Measurements from ENCODE around the gene TLR10.

The TLR10 gene

GRCh38 chr4:38804654-38805295 lies 22.0 kb upstream of the TLR10 start, which contains the start of gene TLR1:
Gene TLR1, minus strand, starts transcription at chr4:38804791. Its CDS starts 5,960 bp downstream, at chr4:38798831.
- no peaks in the 10 kb centered on the region for H3K36me3 ChIP-seq
- no peaks in the 10 kb centered on the region for H3K27me3 ChIP-seq (ENCODE audit: insufficient read depth, low read depth, severe bottlenecking)
- H3K27ac ChIP-seq: no peak within 1 kb of the TSS
- H3K9me3 ChIP-seq (ENCODE audit: severe bottlenecking): peaks cover 5% of the 10 kb centered on the region
- DNase-seq: no peak
- H3K4me3 ChIP-seq (ENCODE audit: low read depth, low read length): no peak within 1 kb of the TSS
- TF ChIP-seq CTCF (IDR thresholded peaks at IDR 0.05; ENCODE audit: low read depth, low read length): 0 out of 2 replicates have a peak, but pooled peaks have one; percentile 1

GRCh38 chr4:38803833-38804653 lies 21.3 kb upstream of the TLR10 start:
- H3K36me3 ChIP-seq: no peaks in the 10 kb centered on the region
- H3K4me3 ChIP-seq (ENCODE audit: low read depth, low read length): no peak overlapping the region
- no peak for DNase-seq
- H3K27me3 ChIP-seq (ENCODE audit: insufficient read depth, low read depth, severe bottlenecking): no peaks in the 10 kb centered on the region
- H3K9me3 ChIP-seq (ENCODE audit: severe bottlenecking): peaks cover 5% of the 10 kb centered on the region
- no peak for TF ChIP-seq CTCF (IDR thresholded peaks at IDR 0.05; ENCODE audit: low read depth, low read length)
- no peak overlapping the region for H3K27ac ChIP-seq

- H3K9me3 ChIP-seq (ENCODE audit: severe bottlenecking): peaks cover 5% of the 10 kb centered on the region
- H3K36me3 ChIP-seq: no peaks in the 10 kb centered on the region
- no peak overlapping the region for H3K4me3 ChIP-seq (ENCODE audit: low read depth, low read length)
- no peak for TF ChIP-seq CTCF (IDR thresholded peaks at IDR 0.05; ENCODE audit: low read depth, low read length)
- DNase-seq: no peak
- H3K27me3 ChIP-seq (ENCODE audit: insufficient read depth, low read depth, severe bottlenecking): no peaks in the 10 kb centered on the region
- H3K27ac ChIP-seq: no peak overlapping the region
Measured at GRCh38 chr4:38802561-38803355, 20.0 kb upstream of the TLR10 start.

- H3K4me3 ChIP-seq (ENCODE audit: low read depth, low read length): no peak overlapping the region
Measured at GRCh38 chr4:38800961-38801450, 18.2 kb upstream of the TLR10 start.

More at GRCh38 chr4:38800961-38801450, 18.2 kb upstream of the TLR10 start:
- no peak for TF ChIP-seq CTCF (IDR thresholded peaks at IDR 0.05; ENCODE audit: low read depth, low read length)
- Histone ChIP-seq H3K36me3 (no peaks in the 10 kb centered on the region), H3K27me3 (ENCODE audit: insufficient read depth, low read depth, severe bottlenecking) (no peaks in the 10 kb centered on the region), H3K27ac (no peak overlapping the region), H3K9me3 (ENCODE audit: severe bottlenecking) (peaks cover 5% of the 10 kb centered on the region)
- DNase-seq: no peak

Data from WERI-Rb-1 (cell line).